DND-41 (cell line): Measurements from ENCODE around the gene MNT.
A peak's percentile ranks its signal among the peaks of the same experiment; 100 is the strongest.

Source experiments
- ATAC-seq: fragments of 200-7000 bp; cut with Tn5 transposase; 3 replicates; pipeline ENCODE4 v1.9.1; 2021; ENCODE audit warnings: low read depth; ENCODE audit not compliant: insufficient read depth
- DNase-seq: peaks from one replicate; pipeline ENCODE4 v3.0.0-alpha.2; 2020
- H2AFZ ChIP-seq: 2 replicates; pipeline ENCODE4 v1.6.0; 2012; ENCODE audit warnings: low read depth, low read length
- H3K27ac ChIP-seq: 2 replicates; pipeline ENCODE4 v1.5.1; 2012; ENCODE audit warnings: low read length, inconsistent platforms
- H3K27me3 ChIP-seq: fragments of 200-600 bp; sonication (generic); 2 replicates; pipeline ENCODE4 v1.6.0; 2012; ENCODE audit warnings: low read length, mild to moderate bottlenecking, inconsistent platforms; ENCODE audit not compliant: insufficient read depth, poor library complexity
- H3K36me3 ChIP-seq: 2 replicates; pipeline ENCODE4 v1.5.1; 2012; ENCODE audit warnings: low read length, inconsistent platforms; ENCODE audit not compliant: insufficient read depth
- H3K4me1 ChIP-seq: 2 replicates; pipeline ENCODE4 v1.5.1; 2012; ENCODE audit warnings: mild to moderate bottlenecking, low read length; ENCODE audit not compliant: insufficient read depth
- H3K4me2 ChIP-seq: 2 replicates; pipeline ENCODE4 v1.6.0; 2012; ENCODE audit warnings: mild to moderate bottlenecking, moderate library complexity, low read length, inconsistent platforms; ENCODE audit not compliant: insufficient read depth
- H3K4me3 ChIP-seq, 2 experiments: fragments of 200-600 bp in 1 of 2; shearing (Covaris generic) in 1 of 2; 2 replicates each; pipeline ENCODE4 v1.5.1; 2012 to 2016; ENCODE audit warnings: inconsistent platforms in 2 of 2, low read length in 2 of 2, mild to moderate bottlenecking in 2 of 2, low read depth in 1 of 2, moderate library complexity in 1 of 2
- H3K79me2 ChIP-seq: 2 replicates; pipeline ENCODE4 v1.6.0; 2012; ENCODE audit warnings: low read length, inconsistent platforms; ENCODE audit not compliant: insufficient read depth
- H3K9ac ChIP-seq: 2 replicates; pipeline ENCODE4 v1.6.0; 2012; ENCODE audit warnings: low read depth, mild to moderate bottlenecking, inconsistent platforms, low read length, moderate library complexity
- H3K9me3 ChIP-seq: 2 replicates; pipeline ENCODE4 v1.5.1; 2012; ENCODE audit warnings: low read length, moderate library complexity, mild to moderate bottlenecking, inconsistent platforms; ENCODE audit not compliant: insufficient read depth, severe bottlenecking
- H4K20me1 ChIP-seq: 2 replicates; pipeline ENCODE4 v1.6.0; 2012; ENCODE audit warnings: low read length; ENCODE audit not compliant: insufficient read depth
- EZH2 ChIP-seq: IDR thresholded peaks from 3 replicates; pipeline ENCODE4 v1.6.1; 2012; ENCODE audit warnings: borderline replicate concordance, low read depth, mild to moderate bottlenecking, moderate library complexity, low read length, inconsistent platforms; ENCODE audit not compliant: severe bottlenecking
- TF ChIP-seq, protein P1 (sequence below): IDR thresholded peaks from 2 replicates; pipeline ENCODE4 v1.5.1; 2012; ENCODE audit warnings: borderline replicate concordance, low read length, moderate library complexity, mild to moderate bottlenecking; ENCODE audit not compliant: poor library complexity, severe bottlenecking; ENCODE audit errors: extremely low read depth

MNT gene

GRCh38 chr17:2394775-2395201 lies 6.1 kb downstream of the MNT start:
- Histone ChIP-seq H3K27me3 (no peaks in the 10 kb centered on the region), H3K9ac (no peak overlapping the region), H3K4me1 (peaks cover 40% of the 10 kb centered on the region), H3K27ac (no peak overlapping the region), H3K79me2 (peaks cover 64% of the 10 kb centered on the region), H3K36me3 (peaks cover 4% of the 10 kb centered on the region; the same call in 1 of the 2 replicates), H3K4me2 (no peak overlapping the region), H3K4me3 (no peak overlapping the region), H4K20me1 (peaks cover 63% of the 10 kb centered on the region), H2AFZ (no peak overlapping the region), H3K9me3 (no peaks in the 10 kb centered on the region)
- TF ChIP-seq, protein P1, sequence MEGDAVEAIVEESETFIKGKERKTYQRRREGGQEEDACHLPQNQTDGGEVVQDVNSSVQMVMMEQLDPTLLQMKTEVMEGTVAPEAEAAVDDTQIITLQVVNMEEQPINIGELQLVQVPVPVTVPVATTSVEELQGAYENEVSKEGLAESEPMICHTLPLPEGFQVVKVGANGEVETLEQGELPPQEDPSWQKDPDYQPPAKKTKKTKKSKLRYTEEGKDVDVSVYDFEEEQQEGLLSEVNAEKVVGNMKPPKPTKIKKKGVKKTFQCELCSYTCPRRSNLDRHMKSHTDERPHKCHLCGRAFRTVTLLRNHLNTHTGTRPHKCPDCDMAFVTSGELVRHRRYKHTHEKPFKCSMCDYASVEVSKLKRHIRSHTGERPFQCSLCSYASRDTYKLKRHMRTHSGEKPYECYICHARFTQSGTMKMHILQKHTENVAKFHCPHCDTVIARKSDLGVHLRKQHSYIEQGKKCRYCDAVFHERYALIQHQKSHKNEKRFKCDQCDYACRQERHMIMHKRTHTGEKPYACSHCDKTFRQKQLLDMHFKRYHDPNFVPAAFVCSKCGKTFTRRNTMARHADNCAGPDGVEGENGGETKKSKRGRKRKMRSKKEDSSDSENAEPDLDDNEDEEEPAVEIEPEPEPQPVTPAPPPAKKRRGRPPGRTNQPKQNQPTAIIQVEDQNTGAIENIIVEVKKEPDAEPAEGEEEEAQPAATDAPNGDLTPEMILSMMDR: no peak
- no peak for TF ChIP-seq EZH2
- DNase-seq: no peak
- ATAC-seq: no peak

DNA sequence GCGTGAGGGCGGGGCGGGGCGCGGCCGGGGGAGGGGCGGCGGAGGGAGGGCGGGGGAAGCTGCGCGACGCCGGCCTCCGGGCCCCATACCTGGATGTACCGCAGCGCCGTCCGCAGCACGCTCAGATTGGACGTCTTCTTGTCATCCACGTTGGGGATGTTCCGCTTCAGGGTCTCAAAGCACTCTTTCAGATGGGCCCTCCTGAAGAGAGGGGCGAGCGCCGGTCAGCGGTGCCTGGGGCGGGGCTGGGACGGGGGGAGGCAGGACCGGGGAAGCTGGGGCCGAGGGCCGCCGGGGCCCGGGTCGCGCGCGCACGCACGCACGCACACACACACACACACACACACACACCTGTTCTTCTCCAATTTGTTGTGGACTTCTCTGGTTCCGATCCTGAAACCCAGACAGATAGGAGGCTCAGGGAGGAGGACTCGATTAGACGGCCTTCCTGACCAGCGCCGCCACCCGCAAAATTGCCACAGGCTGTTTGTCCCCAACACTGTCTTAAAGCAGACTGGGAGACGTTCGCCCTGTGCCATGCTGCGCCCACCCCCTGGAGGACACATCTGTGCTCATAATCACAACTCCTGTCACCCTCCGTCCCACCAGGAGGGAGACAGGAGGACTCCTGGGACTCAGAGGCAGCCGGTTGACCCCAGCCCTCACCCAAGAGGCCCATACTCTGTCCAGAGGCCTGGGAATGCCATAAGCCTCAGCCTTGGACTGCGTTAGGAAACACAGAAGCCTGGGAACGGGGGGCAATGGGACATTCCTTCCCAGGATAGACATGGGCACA lies 6.7 kb downstream of the MNT start:
- Histone ChIP-seq H2AFZ (0 out of 2 replicates have a peak overlapping the region, but pooled peaks have one; percentile 53), H3K4me1 (peaks cover 36% of the 10 kb centered on the region), H4K20me1 (peaks cover 63% of the 10 kb centered on the region), H3K27me3 (no peaks in the 10 kb centered on the region), H3K9ac (no peak overlapping the region), H3K4me2 (peak overlapping the region; percentile 72), H3K27ac (no peak overlapping the region), H3K4me3 (peak overlapping the region in 1 of 2 experiments; percentile 47; a peak in 1 of 4 replicates), H3K9me3 (no peaks in the 10 kb centered on the region), H3K36me3 (peaks cover 4% of the 10 kb centered on the region; the same call in 1 of the 2 replicates), H3K79me2 (peaks cover 59% of the 10 kb centered on the region)
- ATAC-seq: no peak
- TF ChIP-seq EZH2: no peak
- no peak for DNase-seq

- no peaks in the 10 kb centered on the region for H3K27me3 ChIP-seq
- peaks cover 61% of the 10 kb centered on the region for H3K79me2 ChIP-seq
- H3K4me3 ChIP-seq: peak overlapping the region; percentile 13 to 57; a peak in 3 of 4 replicates
- peak overlapping the region; percentile 79 for H2AFZ ChIP-seq
- peaks cover 61% of the 10 kb centered on the region for H4K20me1 ChIP-seq
- peak; percentile 89 for DNase-seq
- H3K9ac ChIP-seq: peak overlapping the region; percentile 77
- peak; percentile 59 for ATAC-seq
- H3K4me2 ChIP-seq: peak overlapping the region; percentile 72
- peaks cover 4% of the 10 kb centered on the region; the same call in 1 of the 2 replicates for H3K36me3 ChIP-seq
- H3K27ac ChIP-seq: peak overlapping the region; percentile 54
- peaks cover 29% of the 10 kb centered on the region for H3K4me1 ChIP-seq
- H3K9me3 ChIP-seq: no peaks in the 10 kb centered on the region
- TF ChIP-seq, protein P1: no peak
- no peak for TF ChIP-seq EZH2
Measured at GRCh38 chr17:2393174-2393953, 7.5 kb downstream of the MNT start.
